GM23338 (cell line): ENCODE measurements around the gene PAPPA. TPM values are rescaled to one million over a fixed set of nuclear protein-coding genes. Genes with fewer than 3 reads are reported as not detected.
A peak's percentile ranks its signal among the peaks of the same experiment; 100 is the strongest.

ENCODE experiments used
- ATAC-seq: fragments of 200-7000 bp; cut with Tn5 transposase; 3 replicates; pipeline ENCODE4 v1.9.1; 2020
- DNase-seq: peaks from one replicate; pipeline ENCODE4 v3.0.0-alpha.2; 2015; ENCODE audit warnings: low spot score
- H2AFZ ChIP-seq: fragments of 200-600 bp; sonication (generic); 2 replicates; pipeline ENCODE4 v1.8.0; 2016; ENCODE audit warnings: antibody characterized with exemption, mild to moderate bottlenecking, moderate library complexity
- H3F3A ChIP-seq: fragments of 200-600 bp; sonication (generic); replicated peaks from 2 replicates; pipeline ENCODE4 v1.8.0; 2017; ENCODE audit warnings: antibody characterized with exemption, mixed run types, low read depth
- H3K27ac ChIP-seq: fragments of 200-600 bp; sonication (generic); 2 replicates; pipeline ENCODE4 v1.6.1; 2016; ENCODE audit warnings: low read depth
- H3K27me3 ChIP-seq: fragments of 200-600 bp; sonication (generic); 2 replicates; pipeline ENCODE4 v1.8.0; 2016; ENCODE audit warnings: mild to moderate bottlenecking, mixed run types, moderate library complexity; ENCODE audit not compliant: insufficient read depth
- H3K36me3 ChIP-seq: fragments of 200-600 bp; sonication (generic); 2 replicates; pipeline ENCODE4 v1.8.0; 2016; ENCODE audit warnings: mild to moderate bottlenecking; ENCODE audit not compliant: insufficient read depth
- H3K4me1 ChIP-seq: fragments of 200-600 bp; sonication (generic); 2 replicates; pipeline ENCODE4 v1.8.0; 2016; ENCODE audit warnings: mild to moderate bottlenecking, moderate library complexity; ENCODE audit not compliant: insufficient read depth
- H3K4me2 ChIP-seq: fragments of 200-600 bp; sonication (generic); 2 replicates; pipeline ENCODE4 v1.7.1; 2017; ENCODE audit warnings: mixed run types
- H3K4me3 ChIP-seq: fragments of 200-600 bp; sonication (generic); 2 replicates; pipeline ENCODE4 v1.6.1; 2016; ENCODE audit warnings: mixed run types
- H3K79me2 ChIP-seq: fragments of 200-600 bp; sonication (generic); replicated peaks from 2 replicates; pipeline ENCODE4 v1.8.0; 2017; ENCODE audit warnings: mild to moderate bottlenecking; ENCODE audit not compliant: insufficient read depth
- H3K9me2 ChIP-seq: fragments of 200-600 bp; sonication (generic); 2 replicates; pipeline ENCODE4 v1.8.0; 2017; ENCODE audit not compliant: insufficient read depth
- H4K20me1 ChIP-seq: fragments of 200-600 bp; sonication (generic); replicated peaks from 2 replicates; pipeline ENCODE4 v1.8.0; 2017; ENCODE audit warnings: mild to moderate bottlenecking; ENCODE audit not compliant: insufficient read depth
- H3K27ac Mint-ChIP-seq: 2 replicates; pipeline ENCODE4 v1.8.0; 2020; ENCODE audit warnings: inconsistent platforms, mild to moderate bottlenecking, moderate library complexity, mixed read lengths
- H3K27me3 Mint-ChIP-seq: 3 replicates; pipeline ENCODE4 v1.8.0; 2022; ENCODE audit warnings: low read depth, mild to moderate bottlenecking, moderate library complexity, mixed read lengths, inconsistent platforms; ENCODE audit not compliant: insufficient read depth, poor library complexity
- H3K36me3 Mint-ChIP-seq: 3 replicates; pipeline ENCODE4 v1.8.0; 2021; ENCODE audit warnings: low read depth, mild to moderate bottlenecking, inconsistent platforms, moderate library complexity, mixed read lengths
- H3K4me1 Mint-ChIP-seq: 3 replicates; pipeline ENCODE4 v1.8.0; 2020; ENCODE audit warnings: mild to moderate bottlenecking, inconsistent platforms, mixed read lengths
- H3K4me3 Mint-ChIP-seq: 3 replicates; pipeline ENCODE4 v1.8.0; 2021; ENCODE audit warnings: moderate library complexity, mild to moderate bottlenecking, inconsistent platforms, mixed read lengths
- H3K9me3 Mint-ChIP-seq: 3 replicates; pipeline ENCODE4 v1.8.0; 2020; ENCODE audit warnings: moderate library complexity, mild to moderate bottlenecking, inconsistent platforms, mixed read lengths
- CREB1 ChIP-seq: fragments of 250-450 bp; sonication (Bioruptor Pico); IDR thresholded peaks from 2 replicates; pipeline ENCODE4 v1.5.0; 2020; ENCODE audit warnings: low read depth, mild to moderate bottlenecking, moderate library complexity
- EZH2 ChIP-seq: fragments of 200-600 bp; sonication (generic); IDR thresholded peaks from one replicate; pipeline ENCODE4 v1.8.0; 2017; ENCODE audit warnings: antibody characterized with exemption, mild to moderate bottlenecking, low read depth; ENCODE audit not compliant: unreplicated experiment
- EZH2phosphoT487 ChIP-seq: fragments of 200-600 bp; sonication (generic); IDR thresholded peaks from one replicate; pipeline ENCODE4 v1.8.1; 2018; ENCODE audit warnings: antibody characterized with exemption; ENCODE audit not compliant: unreplicated experiment
- JUNB ChIP-seq: IDR thresholded peaks from one replicate; pipeline ENCODE4 v1.6.1; 2016; ENCODE audit warnings: antibody characterized with exemption; ENCODE audit not compliant: unreplicated experiment
- NANOG ChIP-seq: IDR thresholded peaks from 2 replicates; pipeline ENCODE4 v1.6.1; 2016; ENCODE audit warnings: antibody characterized with exemption, borderline replicate concordance
- POLR2AphosphoS5 ChIP-seq: IDR thresholded peaks from 2 replicates; pipeline ENCODE4 v1.6.1; 2016; ENCODE audit warnings: antibody characterized with exemption, low read depth
- STAT1 ChIP-seq: IDR thresholded peaks from one replicate; pipeline ENCODE4 v1.6.1; 2016; ENCODE audit warnings: antibody characterized with exemption; ENCODE audit not compliant: unreplicated experiment
- ZNF114 ChIP-seq: fragments of 250-450 bp; sonication (Bioruptor Pico); IDR thresholded peaks from 2 replicates; pipeline ENCODE4 v1.5.0; 2020; ENCODE audit warnings: mild to moderate bottlenecking, moderate library complexity
- ZNF331 ChIP-seq: fragments of 250-450 bp; sonication (Bioruptor Pico); IDR thresholded peaks from 2 replicates; pipeline ENCODE4 v1.5.0; 2020; ENCODE audit warnings: low read depth, mild to moderate bottlenecking, moderate library complexity
- polyA plus RNA-seq: library from polyadenylated mRNA; unstranded; fragments of >200 nt; fragmentation: Nextera tagmentation; extraction: Ambion mirVana; gene quantifications from 2 replicates; pipeline ENCODE4 v1.2.1, GENCODE V29; 2016
- total RNA-seq: library from RNA; depleted of rRNA; stranded (reverse); fragments of >200 nt; shearing (Covaris generic); gene quantifications from 2 replicates; pipeline ENCODE4 v1.2.3, GENCODE V29; 2014
- TF ChIP-seq, protein P1 (sequence below), 2 experiments: fragments of 200-600 bp in 1 of 2; sonication (generic) in 1 of 2; conservative IDR thresholded peaks; 2 replicates each; pipeline versions ENCODE4 v1.5.1 to v1.6.1; 2016 to 2017; ENCODE audit warnings: antibody characterized with exemption in 2 of 2, low read depth in 2 of 2, mild to moderate bottlenecking in 2 of 2, moderate library complexity in 1 of 2
- TF ChIP-seq, protein P2 (sequence below): IDR thresholded peaks from one replicate; pipeline ENCODE4 v1.6.1; 2018; ENCODE audit warnings: antibody characterized with exemption; ENCODE audit not compliant: unreplicated experiment
- TF ChIP-seq, protein P3 (sequence below): IDR thresholded peaks from 2 replicates; pipeline ENCODE4 v1.6.1; 2016; ENCODE audit warnings: antibody characterized with exemption

Gene PAPPA
- total and polyA plus RNA-seq, 2 experiments from 2014 or later = 0.38 to 0.66 TPM

DNA sequence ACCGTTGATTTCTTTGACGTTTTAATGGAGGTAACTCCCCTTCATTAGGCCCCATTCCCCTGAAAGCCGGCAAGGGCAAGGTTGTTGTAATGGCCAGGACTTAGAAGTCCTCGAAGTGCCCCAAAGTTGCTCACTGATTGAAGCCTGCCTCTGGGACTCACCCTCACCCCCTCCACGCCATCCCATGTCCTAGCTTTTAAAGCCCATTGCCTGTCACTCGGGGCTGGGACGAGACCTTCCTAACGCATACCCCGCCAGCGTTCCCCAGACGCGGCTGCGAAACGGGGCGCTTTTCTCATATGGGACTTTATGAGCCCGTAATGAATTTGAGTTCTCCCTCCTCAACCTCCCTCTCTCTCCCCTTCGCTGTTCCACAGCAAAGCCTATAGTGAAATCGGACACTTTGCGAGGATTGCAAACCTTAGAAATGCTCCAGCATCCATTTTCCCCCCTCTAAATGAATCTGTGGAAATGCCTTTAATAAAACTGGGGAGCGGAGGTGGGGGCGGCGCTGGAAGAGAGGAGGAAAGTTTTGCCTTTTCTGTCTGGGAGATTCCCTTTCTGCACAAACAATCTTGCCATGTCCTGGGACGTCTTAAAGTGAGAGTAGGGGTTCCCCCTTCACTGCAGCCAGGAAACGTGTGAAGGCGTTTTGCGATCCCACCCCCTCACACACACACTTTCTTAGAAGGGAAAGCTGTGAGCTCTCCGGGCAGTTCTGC is 1.5 kb downstream of the PAPPA start:
- Histone ChIP-seq H3K4me3 (peak overlapping the region; percentile 76), H2AFZ (peak overlapping the region; percentile 97), H3K36me3 (no peaks in the 10 kb centered on the region), H3K79me2 (no peaks in the 10 kb centered on the region), H3K4me1 (peaks cover 36% of the 10 kb centered on the region), H3K9me2 (no peaks in the 10 kb centered on the region), H3K27me3 (peaks cover 65% of the 10 kb centered on the region), H3K27ac (no peak overlapping the region), H3F3A (0 out of 2 replicates have a peak, but pooled peaks cover 3% of the 10 kb centered on the region), H4K20me1 (no peaks in the 10 kb centered on the region), H3K4me2 (peak overlapping the region; percentile 94)
- Mint-ChIP-seq H3K27me3 (peaks cover 44% of the 10 kb centered on the region), H3K4me3 (peak overlapping the region; percentile 82), H3K4me1 (peaks cover 44% of the 10 kb centered on the region), H3K27ac (no peak overlapping the region), H3K9me3 (peaks cover 2% of the 10 kb centered on the region; the same call in 1 of the 3 replicates), H3K36me3 (no peaks in the 10 kb centered on the region; the same call in 2 of the 3 replicates)
- DNase-seq (peak; percentile 54), ATAC-seq (peak; percentile 9)
- TF ChIP-seq JUNB = no peak
- TF ChIP-seq NANOG = no peak
- TF ChIP-seq ZNF114 = no peak
- TF ChIP-seq, protein P1, sequence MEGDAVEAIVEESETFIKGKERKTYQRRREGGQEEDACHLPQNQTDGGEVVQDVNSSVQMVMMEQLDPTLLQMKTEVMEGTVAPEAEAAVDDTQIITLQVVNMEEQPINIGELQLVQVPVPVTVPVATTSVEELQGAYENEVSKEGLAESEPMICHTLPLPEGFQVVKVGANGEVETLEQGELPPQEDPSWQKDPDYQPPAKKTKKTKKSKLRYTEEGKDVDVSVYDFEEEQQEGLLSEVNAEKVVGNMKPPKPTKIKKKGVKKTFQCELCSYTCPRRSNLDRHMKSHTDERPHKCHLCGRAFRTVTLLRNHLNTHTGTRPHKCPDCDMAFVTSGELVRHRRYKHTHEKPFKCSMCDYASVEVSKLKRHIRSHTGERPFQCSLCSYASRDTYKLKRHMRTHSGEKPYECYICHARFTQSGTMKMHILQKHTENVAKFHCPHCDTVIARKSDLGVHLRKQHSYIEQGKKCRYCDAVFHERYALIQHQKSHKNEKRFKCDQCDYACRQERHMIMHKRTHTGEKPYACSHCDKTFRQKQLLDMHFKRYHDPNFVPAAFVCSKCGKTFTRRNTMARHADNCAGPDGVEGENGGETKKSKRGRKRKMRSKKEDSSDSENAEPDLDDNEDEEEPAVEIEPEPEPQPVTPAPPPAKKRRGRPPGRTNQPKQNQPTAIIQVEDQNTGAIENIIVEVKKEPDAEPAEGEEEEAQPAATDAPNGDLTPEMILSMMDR (conservative IDR thresholded peaks at IDR 0.05; ENCODE audit: low read depth in 2 of 2) = no peak
- TF ChIP-seq EZH2 = peak; percentile 55
- TF ChIP-seq EZH2phosphoT487 = peak; percentile 51

DNA sequence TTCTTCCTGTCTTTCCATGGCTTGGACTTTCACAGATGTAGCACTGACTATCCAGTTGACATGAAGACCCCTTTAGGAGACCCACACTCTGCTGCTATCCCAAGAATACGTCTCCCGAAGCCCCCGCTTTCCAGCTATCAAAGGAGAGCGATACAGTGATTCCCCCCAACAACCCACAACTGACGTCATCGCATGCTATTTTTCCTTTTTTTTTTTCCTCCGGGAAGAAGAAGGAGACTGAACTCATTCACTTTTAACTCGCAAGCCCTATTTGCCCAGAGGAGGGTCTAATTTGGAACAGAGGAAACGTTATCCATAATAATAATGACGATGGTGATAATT is 2.1 kb downstream of the PAPPA start:
- TF ChIP-seq JUNB (no peak), STAT1 (no peak), EZH2 (peak; percentile 30), EZH2phosphoT487 (no peak), CREB1 (peak; percentile 48; the same call in 1 of the 2 replicates), ZNF331 (no peak), POLR2AphosphoS5 (no peak)
- TF ChIP-seq, protein P2, sequence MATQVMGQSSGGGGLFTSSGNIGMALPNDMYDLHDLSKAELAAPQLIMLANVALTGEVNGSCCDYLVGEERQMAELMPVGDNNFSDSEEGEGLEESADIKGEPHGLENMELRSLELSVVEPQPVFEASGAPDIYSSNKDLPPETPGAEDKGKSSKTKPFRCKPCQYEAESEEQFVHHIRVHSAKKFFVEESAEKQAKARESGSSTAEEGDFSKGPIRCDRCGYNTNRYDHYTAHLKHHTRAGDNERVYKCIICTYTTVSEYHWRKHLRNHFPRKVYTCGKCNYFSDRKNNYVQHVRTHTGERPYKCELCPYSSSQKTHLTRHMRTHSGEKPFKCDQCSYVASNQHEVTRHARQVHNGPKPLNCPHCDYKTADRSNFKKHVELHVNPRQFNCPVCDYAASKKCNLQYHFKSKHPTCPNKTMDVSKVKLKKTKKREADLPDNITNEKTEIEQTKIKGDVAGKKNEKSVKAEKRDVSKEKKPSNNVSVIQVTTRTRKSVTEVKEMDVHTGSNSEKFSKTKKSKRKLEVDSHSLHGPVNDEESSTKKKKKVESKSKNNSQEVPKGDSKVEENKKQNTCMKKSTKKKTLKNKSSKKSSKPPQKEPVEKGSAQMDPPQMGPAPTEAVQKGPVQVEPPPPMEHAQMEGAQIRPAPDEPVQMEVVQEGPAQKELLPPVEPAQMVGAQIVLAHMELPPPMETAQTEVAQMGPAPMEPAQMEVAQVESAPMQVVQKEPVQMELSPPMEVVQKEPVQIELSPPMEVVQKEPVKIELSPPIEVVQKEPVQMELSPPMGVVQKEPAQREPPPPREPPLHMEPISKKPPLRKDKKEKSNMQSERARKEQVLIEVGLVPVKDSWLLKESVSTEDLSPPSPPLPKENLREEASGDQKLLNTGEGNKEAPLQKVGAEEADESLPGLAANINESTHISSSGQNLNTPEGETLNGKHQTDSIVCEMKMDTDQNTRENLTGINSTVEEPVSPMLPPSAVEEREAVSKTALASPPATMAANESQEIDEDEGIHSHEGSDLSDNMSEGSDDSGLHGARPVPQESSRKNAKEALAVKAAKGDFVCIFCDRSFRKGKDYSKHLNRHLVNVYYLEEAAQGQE = no peak
- TF ChIP-seq, protein P3, sequence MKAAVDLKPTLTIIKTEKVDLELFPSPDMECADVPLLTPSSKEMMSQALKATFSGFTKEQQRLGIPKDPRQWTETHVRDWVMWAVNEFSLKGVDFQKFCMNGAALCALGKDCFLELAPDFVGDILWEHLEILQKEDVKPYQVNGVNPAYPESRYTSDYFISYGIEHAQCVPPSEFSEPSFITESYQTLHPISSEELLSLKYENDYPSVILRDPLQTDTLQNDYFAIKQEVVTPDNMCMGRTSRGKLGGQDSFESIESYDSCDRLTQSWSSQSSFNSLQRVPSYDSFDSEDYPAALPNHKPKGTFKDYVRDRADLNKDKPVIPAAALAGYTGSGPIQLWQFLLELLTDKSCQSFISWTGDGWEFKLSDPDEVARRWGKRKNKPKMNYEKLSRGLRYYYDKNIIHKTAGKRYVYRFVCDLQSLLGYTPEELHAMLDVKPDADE = no peak
- TF ChIP-seq, protein P1 (conservative IDR thresholded peaks at IDR 0.05; ENCODE audit: low read depth in 2 of 2) = no peak
- peak overlapping the region; percentile 82 for H3K4me3 Mint-ChIP-seq
- H3K27ac ChIP-seq = no peak overlapping the region
- H3K27me3 Mint-ChIP-seq = peaks cover 47% of the 10 kb centered on the region
- H3F3A ChIP-seq = 0 out of 2 replicates have a peak, but pooled peaks cover 3% of the 10 kb centered on the region
- no peak overlapping the region for H3K27ac Mint-ChIP-seq
- no peaks in the 10 kb centered on the region; the same call in 2 of the 3 replicates for H3K36me3 Mint-ChIP-seq
- no peaks in the 10 kb centered on the region for H3K9me2 ChIP-seq
- ATAC-seq (no peak), DNase-seq (peak; percentile 31)
- H3K4me1 ChIP-seq = peaks cover 36% of the 10 kb centered on the region
- peaks cover 44% of the 10 kb centered on the region for H3K4me1 Mint-ChIP-seq
- no peaks in the 10 kb centered on the region for H3K79me2 ChIP-seq
- H3K36me3 ChIP-seq = no peaks in the 10 kb centered on the region
- H3K9me3 Mint-ChIP-seq = peaks cover 2% of the 10 kb centered on the region; the same call in 1 of the 3 replicates
- H3K4me2 ChIP-seq = peak overlapping the region; percentile 94
- peaks cover 67% of the 10 kb centered on the region for H3K27me3 ChIP-seq
- peak overlapping the region; percentile 97 for H2AFZ ChIP-seq
- peak overlapping the region; percentile 76 for H3K4me3 ChIP-seq
- no peaks in the 10 kb centered on the region for H4K20me1 ChIP-seq
